Right cardiac atrium (tissue), 5 donors: ENCODE data around the gene ASMTL. TPM values are rescaled to one million over a fixed set of nuclear protein-coding genes. Genes with fewer than 3 reads are reported as not detected.
A peak's percentile ranks its signal among the peaks of the same experiment; 100 is the strongest.
"Not testable (repeated sequence)": the region's sequence is repeated elsewhere in the genome, so short reads cannot be mapped to it uniquely, and the experiment has no call there.

Experiments
- ATAC-seq, 2 donors: fragments of 200-7000 bp; cut with Tn5 transposase; one replicate each; pipeline versions ENCODE4 v1.8.0 to v1.9.1; 2020; ENCODE audit warnings: moderate library complexity in 2 of 2, mild to moderate bottlenecking in 1 of 2
- DNase-seq, 3 donors: peaks; one replicate each; pipeline ENCODE4 v3.0.0-alpha.2; 2020
- H3K27ac ChIP-seq: one replicate; pipeline ENCODE4 v1.5.1; 2013; ENCODE audit warnings: mild to moderate bottlenecking, low read length, control low read depth, moderate library complexity
- H3K27me3 ChIP-seq: one replicate; pipeline ENCODE4 v1.6.1; 2013; ENCODE audit not compliant: control insufficient read depth, insufficient read depth
- H3K4me1 ChIP-seq: one replicate; pipeline ENCODE4 v1.6.1; 2013; ENCODE audit warnings: low read length; ENCODE audit not compliant: control insufficient read depth, insufficient read depth
- H3K4me3 ChIP-seq: one replicate; pipeline ENCODE4 v1.5.1; 2013; ENCODE audit warnings: low read length, control low read depth
- H3K9me3 ChIP-seq: one replicate; pipeline ENCODE4 v1.6.1; 2013; ENCODE audit warnings: low read length; ENCODE audit not compliant: control insufficient read depth
- WGBS: extraction: QIAGEN DNeasy Blood & Tissue Kit; methylation state at CpG from one replicate; pipeline ENCODE4 v1.1.7; 2013; 5-methylcytosine and 5-hydroxymethylcytosine counted together
- intact Hi-C, 4 donors: fragments of 100-400 bp; cut with DNase I; formaldehyde crosslinking; loops; one replicate each; pipeline versions ENCODE4 v1.11.0 to v1.14.0; 2022 to 2023
- polyA plus RNA-seq: library from polyadenylated mRNA; stranded (reverse); fragments of 200-250 nt; gene quantifications from one replicate; pipeline ENCODE4 v1.2.3, GENCODE V29; 2013
- total RNA-seq, 4 donors: library from RNA; stranded (reverse); fragmentation: NEBNext Ultra II Directional; extraction: Animal tissue kit (Norgen Biotek cat#: 25700); gene quantifications; one replicate each; pipeline ENCODE4 v1.2.1, GENCODE V29; 2021
- donor health status: healthy with polysubstance abuse.
- donor health status: DM: no; HTN: yes; CAD: no.
- donor health status: DM: no; HTN: no; CAD: no.
- donor health status: DM: no; HTN: yes; CAD: no; lungs with severe emphysema.
- donor health status: DM: yes; HTN: yes; CAD: no.

The ASMTL gene
- total and polyA plus RNA-seq, 5 donors: 27.7 to 34.4 (median 34.1) TPM

DNA sequence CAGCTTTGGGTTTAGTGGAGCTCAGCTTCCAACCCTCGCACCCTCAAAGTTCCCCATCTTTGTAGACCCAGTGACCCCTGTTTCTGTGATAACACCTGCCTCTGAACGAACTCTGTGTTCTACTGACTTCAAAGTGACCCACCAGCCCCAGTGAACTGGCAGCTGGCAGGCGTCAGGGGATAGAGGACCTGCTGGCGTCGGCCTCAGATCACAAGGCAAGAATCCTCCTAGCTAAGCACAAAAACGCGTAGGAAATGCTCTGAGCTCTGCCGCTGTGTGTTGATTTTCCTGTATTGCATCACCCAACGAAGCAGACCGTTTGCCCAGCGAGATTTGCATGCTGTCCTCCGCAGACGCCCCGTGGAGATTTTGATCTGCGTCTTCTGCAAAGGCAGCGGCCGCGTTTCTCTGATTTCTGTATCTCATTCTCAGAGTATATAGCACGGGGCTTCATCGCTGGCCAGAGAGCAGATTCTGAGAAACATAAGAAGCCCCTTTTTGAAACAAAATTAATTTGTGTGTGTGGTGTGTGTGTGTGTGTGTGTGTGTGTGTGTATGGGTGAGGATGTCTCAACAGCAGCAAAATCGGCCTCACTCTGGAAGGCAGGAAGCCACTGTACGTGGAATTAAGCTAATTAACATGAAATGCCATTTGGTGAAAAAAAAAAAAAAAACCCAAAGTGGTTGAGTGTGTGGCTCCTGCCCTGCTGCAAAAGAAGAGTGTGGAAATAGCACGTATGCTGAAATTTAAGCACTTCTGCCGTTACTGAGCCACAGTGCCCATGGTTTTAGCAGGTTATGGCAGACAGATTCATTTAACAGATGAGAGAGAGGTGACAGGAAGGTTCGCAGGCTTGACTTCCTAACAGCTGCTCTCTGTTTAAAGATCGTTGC is 29.2 kb upstream of the ASMTL start:
- DNase-seq: peak; percentile 41 to 80 (median 76)
- Histone ChIP-seq H3K27ac (peak overlapping the region; percentile 70), H3K4me1 (no peaks in the 10 kb centered on the region), H3K9me3 (no peaks in the 10 kb centered on the region), H3K4me3 (no peak overlapping the region), H3K27me3 (no peaks in the 10 kb centered on the region)
- intact Hi-C loops: no loop called here
- peak; percentile 85 to 88 for ATAC-seq
- 12% methylated on average over 26 of the region's 26 CpGs for WGBS

DNA sequence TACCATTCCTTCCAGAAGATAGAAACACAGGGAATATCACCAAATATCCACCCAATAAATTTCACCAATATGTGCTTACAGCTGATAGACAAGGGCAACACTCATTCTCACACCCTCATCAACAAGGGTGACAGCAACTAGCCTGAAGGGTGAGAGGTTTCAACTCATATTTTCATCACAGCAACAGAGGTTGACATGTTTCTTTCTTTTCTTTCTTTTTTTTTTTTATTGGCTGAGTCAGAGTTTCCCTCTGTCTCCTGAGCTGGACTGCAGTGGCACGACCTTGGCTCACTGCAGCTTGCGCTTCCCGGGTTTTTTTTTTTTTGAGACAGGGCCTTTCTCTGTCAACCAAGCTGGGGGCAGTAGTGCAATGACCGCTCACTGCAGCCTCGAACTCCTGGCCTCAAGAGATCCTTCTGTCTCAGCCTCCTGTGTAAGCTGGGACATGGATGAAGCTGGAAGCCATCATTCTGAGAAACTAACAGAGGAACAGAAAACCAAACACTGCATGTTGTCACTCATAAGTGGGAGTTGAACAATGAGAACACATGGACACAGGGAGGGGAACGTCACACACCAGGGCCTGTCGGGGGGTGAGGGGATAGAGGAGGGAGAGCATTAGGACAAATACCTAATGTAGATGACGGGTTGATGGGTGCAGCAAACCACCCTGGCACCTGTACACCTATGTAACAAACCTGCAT is 27.5 kb upstream of the ASMTL start:
- intact Hi-C loops: no loop called here
- ATAC-seq: no peak

DNA sequence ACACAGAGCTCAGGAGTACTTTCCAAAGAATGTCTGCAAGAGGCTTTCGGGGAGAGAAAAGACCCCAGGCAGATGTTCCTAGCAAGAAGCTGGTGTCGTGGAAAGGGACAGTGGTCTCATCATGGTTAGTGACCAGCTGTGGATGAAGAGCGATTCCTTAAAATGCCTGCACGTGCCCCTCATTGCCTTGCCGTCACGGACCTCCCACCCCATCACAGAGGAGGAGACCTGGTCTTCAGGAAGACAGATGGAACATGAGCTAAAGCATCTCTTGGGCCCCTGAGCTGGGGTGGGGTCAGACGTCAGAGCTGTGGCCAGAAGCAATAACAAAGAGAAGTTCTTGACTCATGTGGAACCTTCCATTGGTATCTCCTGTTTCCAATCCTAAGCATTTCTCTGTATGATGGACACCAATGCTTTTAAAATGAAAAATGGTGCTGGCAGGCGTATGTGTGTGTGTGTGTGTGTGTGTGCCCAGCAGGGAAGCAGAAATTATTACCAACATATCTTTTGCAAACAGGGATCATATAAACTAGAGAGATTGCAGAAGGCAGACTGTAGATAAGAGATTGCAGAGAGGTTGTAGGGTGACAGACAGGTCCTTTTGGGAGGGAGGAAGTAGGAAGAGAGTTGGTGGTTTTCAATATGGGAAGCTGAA is 25.2 kb upstream of the ASMTL start:
- Histone ChIP-seq H3K4me3 (no peak overlapping the region), H3K9me3 (no peaks in the 10 kb centered on the region), H3K27me3 (no peaks in the 10 kb centered on the region), H3K27ac (no peak overlapping the region), H3K4me1 (no peaks in the 10 kb centered on the region)
- intact Hi-C loops: no loop called here
- ATAC-seq (no peak), DNase-seq (no peak)
- WGBS: 74% methylated on average over 8 of the region's 8 CpGs

More for the DNA sequence above, 27.5 kb upstream of the ASMTL start:
- no peak overlapping the region for H3K27ac ChIP-seq
- DNase-seq: no peak
- H3K27me3 ChIP-seq: no peaks in the 10 kb centered on the region
- no peaks in the 10 kb centered on the region for H3K4me1 ChIP-seq
- WGBS: 75% methylated on average over 8 of the region's 8 CpGs
- H3K9me3 ChIP-seq: no peaks in the 10 kb centered on the region
- no peak overlapping the region for H3K4me3 ChIP-seq

DNA sequence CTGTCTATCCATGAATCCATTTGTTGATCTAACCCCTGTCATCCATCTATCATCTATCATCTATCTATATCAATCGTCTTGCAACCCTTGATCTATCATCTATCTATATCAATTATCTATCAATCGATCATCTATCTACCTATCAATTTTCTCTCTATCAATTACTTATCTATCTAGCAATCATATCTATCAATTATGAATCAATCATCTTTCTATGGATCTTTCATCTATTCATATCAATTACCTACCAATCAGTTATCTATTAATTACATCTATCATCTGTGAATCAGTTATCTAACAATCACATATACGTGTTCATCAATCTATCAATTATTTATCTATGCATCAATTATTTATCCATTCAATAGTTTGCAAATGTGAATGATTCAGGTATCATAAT is 24.5 kb upstream of the ASMTL start:
- ATAC-seq (no peak), DNase-seq (no peak)
- H3K27ac ChIP-seq: no peak overlapping the region
- intact Hi-C loops: no loop called here
- H3K4me3 ChIP-seq: no peak overlapping the region
- no peaks in the 10 kb centered on the region for H3K4me1 ChIP-seq
- 68% methylated on average over 3 of the region's 3 CpGs for WGBS
- H3K27me3 ChIP-seq: no peaks in the 10 kb centered on the region
- H3K9me3 ChIP-seq: no peaks in the 10 kb centered on the region

DNA sequence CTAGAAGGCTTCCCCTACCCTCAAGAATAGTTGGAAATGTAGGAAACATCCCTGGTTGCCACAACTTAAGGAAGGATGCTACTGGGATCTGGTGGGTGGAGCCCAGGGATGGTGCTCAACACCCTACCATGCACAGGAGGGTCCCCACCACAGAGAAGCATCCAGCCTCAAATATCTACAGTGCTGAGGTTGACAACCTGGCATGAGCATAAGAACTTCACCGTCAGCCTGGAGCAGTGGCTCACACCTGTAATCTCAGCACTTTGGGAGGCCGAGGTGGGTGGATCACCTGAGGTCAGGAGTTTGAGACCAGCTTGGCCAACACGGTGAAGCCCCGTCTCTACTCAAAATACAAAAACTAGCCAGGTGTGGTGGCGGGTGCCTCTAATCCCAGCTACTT is 24.0 kb upstream of the ASMTL start:
- no peaks in the 10 kb centered on the region for H3K9me3 ChIP-seq
- no peak for DNase-seq
- intact Hi-C loops: no loop called here
- no peak overlapping the region for H3K4me3 ChIP-seq
- no peak overlapping the region for H3K27ac ChIP-seq
- H3K27me3 ChIP-seq: no peaks in the 10 kb centered on the region
- 95% methylated on average over 5 of the region's 5 CpGs for WGBS
- no peaks in the 10 kb centered on the region for H3K4me1 ChIP-seq
- no peak for ATAC-seq

DNA sequence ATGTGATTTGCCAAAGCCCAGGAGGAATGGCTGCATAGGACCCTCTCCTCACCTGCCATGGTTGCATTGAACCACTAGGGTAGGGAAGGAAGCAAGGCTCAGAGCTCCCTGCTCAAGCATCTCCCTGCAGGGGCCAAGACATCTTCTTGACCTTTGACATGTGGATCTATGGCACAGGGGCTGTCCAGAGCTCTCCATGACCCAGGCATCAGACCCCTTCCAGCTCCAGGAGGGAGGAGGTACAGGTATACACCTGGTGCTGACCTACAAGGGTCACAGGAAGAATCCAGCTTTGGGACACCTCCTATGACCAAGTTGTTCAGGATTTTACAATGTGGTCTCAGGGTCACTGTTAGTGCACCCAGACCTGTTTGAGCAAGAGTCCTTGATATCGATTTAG is 23.2 kb upstream of the ASMTL start:
- no peak for DNase-seq
- 94% methylated on average over 1 of the region's 1 CpG for WGBS
- intact Hi-C loops: no loop called here
- Histone ChIP-seq H3K27ac (no peak overlapping the region), H3K9me3 (no peaks in the 10 kb centered on the region), H3K4me1 (no peaks in the 10 kb centered on the region), H3K27me3 (no peaks in the 10 kb centered on the region), H3K4me3 (no peak overlapping the region)
- ATAC-seq: no peak

DNA sequence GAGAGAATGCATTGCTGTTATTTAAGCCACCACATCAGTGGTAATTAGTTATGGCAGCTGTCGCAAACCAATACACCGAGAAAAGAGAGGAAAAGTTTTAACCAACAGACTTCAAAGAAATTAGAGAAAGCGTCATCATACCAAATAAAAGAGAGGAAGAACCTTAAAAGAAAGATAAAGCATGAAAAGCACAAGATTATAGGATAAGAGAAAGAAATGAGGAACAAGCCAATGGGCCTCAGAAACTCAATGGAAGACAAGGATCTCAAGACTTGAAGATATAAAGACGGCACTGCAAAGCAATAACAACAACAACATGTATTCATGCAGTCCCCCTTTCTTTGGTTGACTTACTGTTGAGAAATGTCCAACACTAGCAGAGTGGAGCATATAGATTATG is 22.8 kb upstream of the ASMTL start:
- Histone ChIP-seq H3K27ac (no peak overlapping the region), H3K9me3 (no peaks in the 10 kb centered on the region), H3K4me1 (no peaks in the 10 kb centered on the region), H3K27me3 (no peaks in the 10 kb centered on the region), H3K4me3 (no peak overlapping the region)
- intact Hi-C loops: no loop called here
- DNase-seq: no peak
- 92% methylated on average over 4 of the region's 4 CpGs for WGBS
- no peak for ATAC-seq

DNA sequence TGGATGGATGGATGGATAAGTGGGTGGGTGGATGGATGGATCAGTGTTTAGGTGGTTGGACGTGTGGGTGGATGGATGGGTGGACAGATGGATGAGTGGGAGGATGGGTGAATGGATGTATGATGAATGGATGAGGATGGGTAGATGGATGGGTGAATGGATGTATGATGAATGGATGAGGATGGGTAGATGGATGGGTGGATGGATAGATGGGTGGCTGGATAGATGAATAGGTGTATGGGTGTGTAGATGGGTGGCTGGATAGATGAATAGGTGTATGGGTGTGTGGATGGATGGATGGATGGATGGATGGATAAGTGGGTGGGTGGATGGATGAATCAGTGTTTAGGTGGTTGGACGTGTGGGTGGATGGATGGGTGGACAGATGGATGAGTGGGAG is 21.9 kb upstream of the ASMTL start:
- H3K4me1 ChIP-seq, intact Hi-C loops, H3K27me3 ChIP-seq, H3K4me3 ChIP-seq, ATAC-seq, H3K9me3 ChIP-seq, DNase-seq, H3K27ac ChIP-seq: not testable (repeated sequence)
- 74% methylated on average over 2 of the region's 2 CpGs for WGBS

DNA sequence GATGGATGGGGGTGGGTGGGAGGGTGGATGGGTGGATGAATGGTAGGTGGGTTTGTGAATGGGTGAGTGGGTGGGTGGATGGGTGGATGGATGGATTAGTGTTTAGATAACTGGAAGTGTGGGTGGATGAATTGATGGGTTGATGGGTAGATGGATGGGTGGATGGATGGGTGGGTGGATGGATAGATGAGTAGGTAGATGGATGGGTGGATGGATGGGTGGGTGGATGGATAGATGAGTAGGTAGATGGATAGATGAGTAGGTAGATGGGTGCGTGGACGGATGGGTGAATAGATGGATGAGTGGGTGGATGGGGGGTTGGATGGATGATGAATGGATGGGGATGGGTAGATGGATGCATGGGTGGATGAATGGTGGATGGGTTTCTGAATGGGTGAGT is 20.3 kb upstream of the ASMTL start:
- intact Hi-C loops: no loop called here
- 96% methylated on average over 2 of the region's 2 CpGs for WGBS

DNA sequence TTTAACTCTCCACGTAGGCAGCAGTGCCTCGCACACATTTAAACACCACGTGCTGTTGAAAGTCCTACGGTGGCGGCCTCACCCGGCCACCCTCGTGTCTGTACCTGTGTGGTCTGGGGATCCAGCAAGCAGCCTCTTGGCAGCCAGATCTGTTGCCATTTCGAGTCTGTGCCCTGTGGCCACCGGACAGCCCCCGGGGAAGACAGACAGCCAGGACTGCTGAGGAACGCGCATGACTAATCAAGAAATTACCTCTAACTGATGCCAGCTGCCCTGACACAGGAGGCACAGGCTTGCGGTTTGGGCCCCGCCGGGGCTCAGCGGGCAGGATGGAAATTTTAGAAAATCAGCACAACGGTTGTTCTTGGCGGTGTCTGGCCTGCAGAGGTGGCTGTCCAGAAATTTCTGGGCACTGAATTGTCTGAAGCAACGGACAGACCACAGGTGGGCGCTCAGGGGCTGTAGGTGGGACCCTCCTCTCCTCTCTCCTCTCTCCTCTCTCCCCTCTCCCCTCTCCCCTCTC is 15.6 kb upstream of the ASMTL start:
- intact Hi-C loops: no loop called here
- 69% methylated on average over 20 of the region's 20 CpGs for WGBS
- no peak overlapping the region for H3K27ac ChIP-seq
- no peak for DNase-seq
- no peaks in the 10 kb centered on the region for H3K4me1 ChIP-seq
- no peaks in the 10 kb centered on the region for H3K9me3 ChIP-seq
- H3K27me3 ChIP-seq: no peaks in the 10 kb centered on the region
- H3K4me3 ChIP-seq: no peak overlapping the region
- no peak for ATAC-seq

More for the DNA sequence above, 20.3 kb upstream of the ASMTL start:
- Histone ChIP-seq H3K27ac (no peak overlapping the region), H3K4me3 (no peak overlapping the region), H3K9me3 (no peaks in the 10 kb centered on the region), H3K4me1 (no peaks in the 10 kb centered on the region), H3K27me3 (no peaks in the 10 kb centered on the region)
- ATAC-seq (no peak), DNase-seq (no peak)
